HG02642 (cell line): ENCODE measurements around the gene NLRP6.
A peak's percentile ranks its signal among the peaks of the same experiment; 100 is the strongest.
"Not testable (repeated sequence)": the region's sequence is repeated elsewhere in the genome, so short reads cannot be mapped to it uniquely, and the experiment has no call there.

ENCODE experiments used
- ATAC-seq: cut with Tn5 transposase; IDR thresholded peaks from one replicate; pipeline ENCODE4 v1.9.1; 2021; ENCODE audit warnings: mild to moderate bottlenecking; ENCODE audit not compliant: unreplicated experiment, poor library complexity

NLRP6 gene

DNA sequence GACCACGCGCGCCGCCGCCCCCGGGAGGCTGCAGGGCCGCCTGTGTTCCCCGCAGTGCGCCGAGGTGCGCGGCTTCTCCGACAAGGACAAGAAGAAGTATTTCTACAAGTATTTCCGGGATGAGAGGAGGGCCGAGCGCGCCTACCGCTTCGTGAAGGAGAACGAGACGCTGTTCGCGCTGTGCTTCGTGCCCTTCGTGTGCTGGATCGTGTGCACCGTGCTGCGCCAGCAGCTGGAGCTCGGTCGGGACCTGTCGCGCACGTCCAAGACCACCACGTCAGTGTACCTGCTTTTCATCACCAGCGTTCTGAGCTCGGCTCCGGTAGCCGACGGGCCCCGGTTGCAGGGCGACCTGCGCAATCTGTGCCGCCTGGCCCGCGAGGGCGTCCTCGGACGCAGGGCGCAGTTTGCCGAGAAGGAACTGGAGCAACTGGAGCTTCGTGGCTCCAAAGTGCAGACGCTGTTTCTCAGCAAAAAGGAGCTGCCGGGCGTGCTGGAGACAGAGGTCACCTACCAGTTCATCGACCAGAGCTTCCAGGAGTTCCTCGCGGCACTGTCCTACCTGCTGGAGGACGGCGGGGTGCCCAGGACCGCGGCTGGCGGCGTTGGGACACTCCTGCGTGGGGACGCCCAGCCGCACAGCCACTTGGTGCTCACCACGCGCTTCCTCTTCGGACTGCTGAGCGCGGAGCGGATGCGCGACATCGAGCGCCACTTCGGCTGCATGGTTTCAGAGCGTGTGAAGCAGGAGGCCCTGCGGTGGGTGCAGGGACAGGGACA lies 2.7 kb downstream of the NLRP6 start:
- ATAC-seq, result no peak

- no peak for ATAC-seq
These were observed 3.4 kb downstream of the NLRP6 start for GRCh38 chr11:281486-282161.

DNA sequence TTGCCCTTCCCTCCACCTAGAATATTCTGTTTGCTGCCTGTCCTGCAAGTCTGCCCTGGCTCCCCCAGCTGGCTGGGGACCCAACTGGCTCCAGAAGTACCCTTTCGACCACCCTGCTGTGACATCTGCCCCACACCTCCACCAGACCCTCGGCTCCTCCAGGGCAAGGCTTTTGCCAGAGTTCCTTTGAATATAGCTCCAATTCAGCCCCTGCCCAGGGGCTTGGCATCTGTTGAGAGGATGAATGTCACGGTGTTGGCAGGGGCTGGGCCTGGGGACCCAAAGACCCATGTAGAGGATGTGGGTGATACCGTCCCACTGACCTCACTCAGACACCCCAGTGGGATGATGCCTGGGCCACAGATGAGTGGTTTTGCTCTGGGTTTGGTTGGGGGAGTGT lies 4.0 kb downstream of the NLRP6 start:
- no peak for ATAC-seq

GRCh38 chr11:282630-283360 lies 4.6 kb downstream of the NLRP6 start:
- ATAC-seq, result no peak

DNA sequence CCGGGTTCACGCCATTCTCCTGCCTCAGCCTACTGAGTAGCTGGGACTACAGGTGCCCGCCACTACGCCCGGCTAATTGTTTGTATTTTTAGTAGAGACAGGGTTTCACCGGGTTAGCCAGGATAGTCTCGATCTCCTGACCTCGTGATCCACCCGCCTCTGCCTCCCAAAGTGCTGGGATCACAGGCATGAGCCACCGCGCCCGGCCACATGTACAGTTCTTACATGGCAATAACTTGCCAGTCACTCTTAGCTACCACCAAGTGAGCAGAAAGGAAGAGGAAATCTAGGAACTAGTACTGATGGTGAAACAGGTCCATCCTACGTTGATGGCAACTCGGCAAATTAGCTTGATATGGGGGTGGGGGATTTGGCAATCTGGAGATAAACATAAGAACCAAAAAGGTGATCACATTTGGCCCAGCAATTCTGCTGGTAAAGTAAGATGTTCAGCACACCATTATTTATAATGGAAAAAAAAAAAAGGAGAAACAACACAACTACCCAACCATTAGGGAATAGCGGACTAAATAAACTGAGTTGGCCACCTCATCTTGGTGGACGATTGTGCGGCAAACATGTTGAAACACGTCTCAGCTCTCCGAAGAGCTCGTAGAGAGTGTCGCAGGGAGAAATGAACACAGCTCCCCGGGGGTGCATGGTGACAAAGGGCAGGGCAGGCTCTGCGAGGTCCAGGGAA lies 5.3 kb downstream of the NLRP6 start:
- ATAC-seq, result no peak

DNA sequence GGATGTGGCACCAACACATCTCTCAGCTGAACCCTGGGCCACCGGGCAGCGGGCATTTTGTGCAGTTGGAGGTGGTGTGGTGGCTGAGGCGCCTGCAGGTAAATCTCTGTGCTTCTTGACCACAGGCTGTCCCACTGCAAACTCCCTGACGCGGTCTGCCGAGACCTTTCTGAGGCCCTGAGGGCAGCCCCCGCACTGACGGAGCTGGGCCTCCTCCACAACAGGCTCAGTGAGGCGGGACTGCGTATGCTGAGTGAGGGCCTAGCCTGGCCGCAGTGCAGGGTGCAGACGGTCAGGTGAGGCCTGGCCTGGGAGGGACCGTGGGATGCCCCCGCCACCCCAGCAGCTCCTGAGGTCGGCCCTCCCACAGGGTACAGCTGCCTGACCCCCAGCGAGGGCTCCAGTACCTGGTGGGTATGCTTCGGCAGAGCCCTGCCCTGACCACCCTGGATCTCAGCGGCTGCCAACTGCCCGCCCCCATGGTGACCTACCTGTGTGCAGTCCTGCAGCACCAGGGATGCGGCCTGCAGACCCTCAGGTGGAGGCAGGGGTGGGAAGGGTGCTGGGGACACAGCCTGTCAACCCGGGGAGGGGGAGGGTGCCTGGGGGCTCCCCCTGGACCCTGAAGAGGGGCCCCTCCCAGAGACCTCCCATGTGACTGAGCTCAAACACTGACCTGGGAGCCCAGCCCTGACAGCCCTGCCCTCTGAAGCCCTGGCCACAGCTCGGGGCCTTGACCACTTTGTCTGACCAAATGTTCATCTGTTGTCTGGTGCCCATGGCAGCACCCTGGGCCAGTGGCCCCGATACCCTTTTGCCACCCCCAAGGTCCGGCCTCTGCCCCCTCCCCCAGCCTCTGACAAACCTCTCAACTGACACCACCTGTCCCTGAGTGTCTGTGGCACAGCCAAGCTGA lies 6.2 kb downstream of the NLRP6 start:
- ATAC-seq, result no peak

DNA sequence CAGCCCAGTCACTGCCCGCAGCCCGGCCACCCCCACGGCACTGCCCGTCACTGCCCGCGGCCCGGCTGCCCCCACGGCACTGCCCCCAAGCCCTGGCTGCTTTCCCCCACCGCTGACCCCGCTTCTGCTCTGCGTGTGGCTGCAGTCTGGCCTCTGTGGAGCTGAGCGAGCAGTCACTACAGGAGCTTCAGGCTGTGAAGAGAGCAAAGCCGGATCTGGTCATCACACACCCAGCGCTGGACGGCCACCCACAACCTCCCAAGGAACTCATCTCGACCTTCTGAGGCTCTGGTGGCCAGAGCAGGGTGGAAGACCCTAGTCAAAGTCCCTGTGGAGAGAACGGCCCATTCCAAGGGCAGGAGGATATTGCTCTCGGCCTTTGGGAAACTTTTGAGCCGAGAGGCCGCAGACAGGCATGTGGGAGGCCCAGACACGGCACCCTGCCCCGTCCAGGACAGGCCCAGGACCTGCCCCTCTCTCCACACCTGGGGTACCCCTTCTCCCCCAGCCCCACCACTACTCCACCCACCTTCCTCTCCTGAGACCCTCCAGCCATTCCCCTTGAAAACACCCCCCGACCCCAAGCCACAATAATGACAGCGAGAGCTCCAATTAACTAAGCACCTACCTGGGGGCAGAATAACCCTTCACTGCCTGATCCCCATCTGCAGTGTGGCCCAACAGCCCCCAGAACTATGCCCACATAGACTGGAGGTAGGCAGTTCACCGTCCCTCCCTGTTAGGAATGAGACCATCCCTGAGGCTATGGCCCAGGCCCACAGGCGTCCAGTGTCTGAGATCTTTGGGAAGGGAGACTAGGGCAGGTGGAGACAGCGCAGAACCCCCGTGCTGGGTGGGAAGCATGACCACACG lies 7.0 kb downstream of the NLRP6 start:
- no peak for ATAC-seq

- ATAC-seq, result no peak
These were observed 7.7 kb downstream of the NLRP6 start for GRCh38 chr11:285894-286220.

DNA sequence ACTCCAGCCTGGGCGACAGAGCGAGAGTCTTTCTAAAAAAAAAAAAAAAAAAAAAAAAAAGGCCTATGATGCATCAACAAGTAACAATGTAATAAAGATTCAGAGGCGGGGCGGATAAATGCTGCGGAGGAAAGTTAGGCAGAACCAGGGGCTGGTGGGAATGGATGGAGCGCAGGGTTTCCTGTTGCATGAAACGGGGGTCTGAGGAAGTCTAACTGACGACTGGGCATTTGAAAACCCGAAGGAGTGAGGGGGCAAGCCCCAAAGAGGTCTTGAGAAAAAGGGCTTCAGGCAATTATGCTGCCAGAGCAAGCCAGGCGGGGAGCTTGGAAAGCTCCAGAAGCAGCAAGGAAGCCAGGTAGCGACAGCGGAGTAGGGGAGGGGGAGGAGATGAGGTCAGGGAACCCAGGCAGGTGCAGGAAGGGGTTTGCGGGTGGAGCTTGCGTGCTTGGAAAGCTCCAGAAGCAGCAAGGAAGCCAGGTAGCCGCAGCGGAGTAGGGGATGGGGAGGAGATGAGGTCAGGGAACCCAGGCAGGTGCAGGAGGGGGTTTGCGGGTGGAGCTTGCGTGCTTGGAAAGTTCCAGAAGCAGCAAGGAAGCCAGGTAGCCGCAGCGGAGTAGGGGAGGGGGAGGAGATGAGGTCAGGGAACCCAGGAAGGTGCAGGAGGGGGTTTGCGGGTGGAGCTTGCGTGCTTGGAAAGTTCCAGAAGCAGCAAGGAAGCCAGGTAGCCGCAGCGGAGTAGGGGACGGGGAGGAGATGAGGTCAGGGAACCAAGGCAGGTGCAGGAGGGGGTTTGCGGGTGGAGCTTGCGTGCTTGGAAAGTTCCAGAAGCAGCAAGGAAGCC lies 9.0 kb downstream of the NLRP6 start:
- not testable (repeated sequence) for ATAC-seq

GRCh38 chr11:287821-288477 lies 9.7 kb downstream of the NLRP6 start:
- no peak for ATAC-seq

GRCh38 chr11:288478-289397 lies 10.5 kb downstream of the NLRP6 start, which contains the start of gene PGGHG:
Gene PGGHG (plus strand): TSS chr11:289126. CDS start chr11:289817, 691 bp downstream.
- peak; percentile 71 for ATAC-seq

GRCh38 chr11:289398-289711 lies 11.1 kb downstream of the NLRP6 start:
- no peak for ATAC-seq

DNA sequence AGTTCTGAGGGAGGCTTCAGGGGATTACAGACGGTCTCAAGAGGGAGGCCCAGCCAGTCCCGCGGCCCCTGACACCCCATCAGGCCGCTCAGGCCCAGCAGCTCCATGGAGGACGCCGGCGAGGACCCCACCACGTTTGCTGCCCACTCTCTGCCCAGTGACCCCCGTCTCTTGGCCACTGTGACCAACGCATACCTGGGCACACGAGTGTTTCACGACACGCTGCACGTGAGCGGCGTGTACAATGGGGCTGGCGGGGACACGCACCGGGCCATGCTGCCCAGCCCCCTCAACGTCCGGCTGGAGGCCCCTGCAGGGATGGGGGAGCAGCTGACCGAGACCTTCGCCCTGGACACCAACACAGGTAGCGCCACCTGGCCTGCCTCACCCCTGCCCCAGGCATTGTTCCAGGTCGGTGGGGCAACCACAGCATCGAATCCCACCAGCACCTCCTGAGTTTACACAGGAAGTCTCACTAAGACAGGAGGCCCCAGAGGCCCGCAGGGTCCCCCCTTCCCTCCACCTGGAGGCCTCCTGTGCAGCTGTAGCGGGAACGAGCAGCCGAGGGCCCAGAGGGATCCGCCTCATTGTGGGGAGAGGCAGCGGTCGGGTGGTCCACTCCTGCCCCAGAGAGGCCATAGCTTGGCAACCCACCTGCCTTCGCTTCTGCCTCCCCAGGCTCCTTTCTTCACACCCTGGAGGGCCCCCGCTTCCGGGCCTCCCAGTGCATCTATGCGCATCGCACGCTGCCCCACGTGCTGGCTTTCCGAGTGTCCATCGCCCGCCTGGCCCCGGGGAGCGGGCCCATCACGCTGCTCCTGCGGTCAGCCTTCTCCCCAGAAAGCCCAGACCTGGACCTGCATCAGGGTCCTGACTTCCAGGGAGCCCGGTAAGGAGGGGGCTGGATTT lies 11.8 kb downstream of the NLRP6 start:
- ATAC-seq, result no peak

GRCh38 chr11:290621-291231 lies 12.5 kb downstream of the NLRP6 start:
- ATAC-seq, result no peak
